A204.1 (cell line): Measurements from ENCODE around the gene FHOD3.
A peak's percentile ranks its signal among the peaks of the same experiment; 100 is the strongest.

Experiments
- FAIRE-seq: peaks from 2 replicates; lab custom pipeline; 2012; peaks lifted over from hg19 to GRCh38; lab: Jason Lieb, UNC

The FHOD3 gene

DNA sequence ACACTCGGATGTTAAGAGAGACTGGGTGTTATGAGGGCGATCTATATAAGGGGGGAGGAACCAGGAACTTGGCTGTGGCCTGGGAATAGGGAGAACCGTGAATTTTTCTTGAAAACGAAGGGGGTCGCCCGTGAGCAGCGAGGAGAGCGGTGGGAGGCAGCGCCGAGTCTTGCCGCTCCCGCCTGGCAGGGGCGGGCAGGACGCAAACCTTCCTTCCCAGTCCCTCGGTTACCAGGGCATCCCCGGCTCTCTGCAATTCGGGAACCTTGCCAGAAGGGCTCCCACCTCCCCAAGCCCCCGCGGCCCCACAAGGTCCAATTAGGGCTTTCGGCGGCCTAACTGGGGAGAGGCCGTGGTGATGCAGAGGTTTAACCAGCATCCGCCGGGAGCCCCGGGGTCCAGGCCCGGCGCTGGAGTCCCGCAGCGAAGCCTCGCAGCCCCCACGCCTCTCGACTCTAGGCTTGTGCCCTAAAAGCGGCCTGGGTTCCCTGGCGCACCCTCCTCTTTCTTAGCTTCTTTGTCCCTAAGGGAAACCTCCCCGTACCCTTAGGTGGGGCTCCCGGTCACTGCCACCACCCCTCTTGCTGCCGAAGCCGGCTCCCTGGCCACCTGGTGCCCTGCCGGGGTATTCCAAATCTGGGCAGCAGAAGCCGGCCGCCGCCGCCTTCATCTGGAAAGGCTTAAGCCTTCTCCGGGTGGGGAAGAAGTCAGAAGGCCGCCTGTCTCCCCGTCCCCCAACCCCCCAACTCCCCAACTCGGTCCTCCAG lies 680 bp upstream of the FHOD3 start:
- FAIRE-seq: peak; percentile 14

DNA sequence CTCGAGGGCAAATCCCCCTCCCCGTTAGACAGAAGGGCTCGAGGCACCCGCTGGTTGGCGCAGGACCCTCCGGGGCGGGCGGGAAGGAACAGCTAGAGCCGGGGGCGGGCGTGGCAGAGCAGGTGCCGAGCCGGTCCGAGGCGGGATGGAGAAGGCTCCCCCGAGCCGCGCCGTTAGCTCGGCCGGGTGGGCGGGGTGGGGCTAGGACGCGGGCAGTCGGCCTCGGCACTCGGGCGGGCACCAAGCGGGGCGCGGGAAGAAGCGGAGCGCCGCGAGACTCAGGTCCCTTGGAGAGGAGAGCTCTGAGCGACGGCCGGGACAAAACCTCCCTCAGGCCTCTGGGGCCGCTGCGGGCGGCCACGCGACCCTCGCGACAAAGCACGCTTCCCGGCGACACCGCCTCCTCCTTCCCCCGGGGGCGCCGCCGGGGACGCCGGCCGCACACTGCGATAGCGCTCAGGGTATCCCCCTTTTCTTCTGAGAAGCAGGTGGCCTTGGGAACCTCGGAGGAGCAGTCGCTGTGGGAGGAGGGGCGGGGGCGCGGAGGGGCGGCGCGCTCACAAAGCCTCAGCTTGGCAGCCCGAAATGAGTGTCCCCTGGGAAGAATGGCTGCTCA lies 721 bp downstream of the FHOD3 start:
- no peak for FAIRE-seq

DNA sequence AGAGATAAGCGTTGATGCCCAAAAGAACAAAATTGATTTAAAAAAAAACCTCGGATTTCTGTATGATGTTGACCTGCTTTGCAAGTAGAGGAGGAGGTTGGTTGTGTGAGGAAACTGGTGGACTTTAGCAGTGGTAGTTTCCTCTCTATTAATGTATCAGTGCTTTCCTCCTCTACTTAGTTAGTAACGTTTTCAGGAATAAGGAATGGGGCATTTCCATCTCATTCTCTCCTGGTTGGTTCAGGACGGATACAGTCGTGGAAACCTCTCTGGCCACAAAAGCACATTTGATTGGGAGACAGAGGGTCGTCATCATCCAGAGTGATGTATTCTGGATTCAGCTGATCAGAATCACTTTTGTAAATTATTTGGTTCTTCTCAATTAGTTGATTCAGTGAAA lies 1.5 kb downstream of the FHOD3 start:
- FAIRE-seq: no peak

DNA sequence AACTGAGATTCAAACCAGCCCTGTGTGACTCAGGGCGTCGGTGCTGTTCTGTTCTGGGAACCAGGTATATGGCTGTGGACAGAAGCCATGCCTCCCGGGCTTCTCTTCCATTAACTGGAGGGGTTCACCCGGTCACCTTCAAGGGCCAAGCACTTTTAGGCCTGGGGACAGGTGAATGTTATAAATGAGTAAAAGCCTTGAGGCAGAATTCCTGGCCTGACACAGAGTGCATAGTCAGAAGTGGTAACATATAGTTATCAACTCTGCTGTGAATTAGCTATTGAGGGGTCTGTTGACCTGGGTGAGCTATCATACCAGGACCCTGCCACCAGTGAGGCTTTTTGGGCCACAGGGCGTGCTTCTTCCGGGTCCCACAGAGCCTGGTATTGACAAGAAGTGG lies 2.7 kb downstream of the FHOD3 start:
- FAIRE-seq: no peak

DNA sequence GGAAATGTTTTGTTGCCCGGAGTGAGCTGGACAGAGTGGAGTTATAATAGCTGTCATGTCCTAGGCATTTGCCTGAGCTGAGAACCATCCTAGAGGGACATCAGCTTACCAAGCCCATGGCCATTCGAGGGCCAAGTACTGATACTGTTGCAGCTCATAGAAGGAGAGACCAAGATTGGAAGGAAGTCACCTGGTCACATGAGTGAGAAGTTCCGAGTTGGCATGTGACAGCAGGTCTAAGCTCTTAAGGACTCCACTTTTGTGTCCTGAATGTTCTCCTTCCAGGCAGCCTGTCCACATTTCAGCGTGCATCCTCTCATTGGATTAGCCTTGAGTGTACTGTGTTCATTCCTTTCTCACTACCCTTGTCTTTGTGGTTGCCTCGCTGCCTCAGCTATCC lies 4.4 kb downstream of the FHOD3 start:
- FAIRE-seq: no peak

DNA sequence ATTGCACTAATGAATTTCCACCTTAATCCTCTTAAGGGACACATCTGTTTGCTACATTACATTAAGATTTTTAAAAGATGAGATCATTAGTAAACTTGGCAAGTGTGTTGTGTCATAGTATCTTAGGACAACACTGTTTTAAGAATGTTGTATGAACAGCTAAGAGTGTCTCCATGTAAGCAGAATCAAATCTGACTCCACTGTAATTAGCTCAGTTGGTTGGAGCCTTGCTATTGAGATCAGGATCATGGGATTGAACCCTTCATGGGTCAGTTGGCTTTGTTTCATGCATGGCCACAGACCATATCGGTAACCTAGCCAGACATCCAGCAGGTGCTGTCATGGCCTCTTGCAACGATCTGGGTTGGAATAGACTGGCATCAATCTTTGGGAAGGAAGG lies 5.2 kb downstream of the FHOD3 start:
- FAIRE-seq: no peak

DNA sequence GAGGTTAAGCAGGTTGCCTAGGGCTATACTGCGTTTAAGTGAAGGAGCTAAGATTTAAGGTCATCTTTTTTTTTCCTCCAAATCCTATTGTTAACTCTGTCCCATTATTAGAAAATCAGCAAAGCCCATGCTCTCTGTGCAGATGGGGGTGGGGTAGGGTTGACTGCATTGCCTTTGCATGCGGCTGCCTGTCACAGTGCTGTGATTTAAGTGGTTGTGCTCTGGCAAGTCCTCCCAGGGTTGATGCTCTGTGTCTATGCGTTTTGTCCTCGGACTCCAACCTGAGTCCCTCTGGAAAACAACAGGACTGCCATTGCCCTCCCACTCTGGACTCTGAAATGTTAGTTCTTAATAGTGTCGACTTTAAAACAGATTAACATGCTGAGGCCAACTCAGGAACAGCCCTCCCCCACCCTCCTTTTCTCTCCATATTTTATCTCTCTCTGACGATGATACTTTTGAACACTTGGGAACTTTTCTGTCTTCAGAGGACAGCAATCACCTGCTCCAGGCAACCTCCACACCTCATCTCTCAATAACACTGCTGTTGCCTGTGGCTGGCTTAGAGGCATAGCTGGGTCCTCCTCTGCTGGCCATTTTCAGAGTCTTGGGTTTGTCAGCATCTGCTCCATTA lies 5.8 kb downstream of the FHOD3 start:
- no peak for FAIRE-seq

DNA sequence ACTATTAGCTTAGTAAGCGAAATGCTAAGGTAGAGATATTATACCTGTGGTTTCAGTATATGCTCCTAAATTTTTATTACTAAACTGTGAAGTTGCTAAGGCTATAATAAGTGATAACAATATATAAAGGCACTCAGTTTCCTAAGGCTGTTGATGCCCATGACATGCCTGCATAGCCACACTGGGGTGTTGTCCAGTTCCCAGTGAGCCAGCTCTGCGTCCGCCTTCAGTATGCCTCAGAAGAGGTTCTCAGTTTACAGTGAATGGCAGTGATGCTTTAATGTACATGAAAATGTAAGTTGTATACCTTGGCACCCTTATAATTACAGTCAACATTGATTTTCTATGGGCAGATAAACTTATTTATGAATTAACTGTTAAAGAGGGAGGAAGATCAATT lies 7.2 kb downstream of the FHOD3 start:
- FAIRE-seq: no peak

DNA sequence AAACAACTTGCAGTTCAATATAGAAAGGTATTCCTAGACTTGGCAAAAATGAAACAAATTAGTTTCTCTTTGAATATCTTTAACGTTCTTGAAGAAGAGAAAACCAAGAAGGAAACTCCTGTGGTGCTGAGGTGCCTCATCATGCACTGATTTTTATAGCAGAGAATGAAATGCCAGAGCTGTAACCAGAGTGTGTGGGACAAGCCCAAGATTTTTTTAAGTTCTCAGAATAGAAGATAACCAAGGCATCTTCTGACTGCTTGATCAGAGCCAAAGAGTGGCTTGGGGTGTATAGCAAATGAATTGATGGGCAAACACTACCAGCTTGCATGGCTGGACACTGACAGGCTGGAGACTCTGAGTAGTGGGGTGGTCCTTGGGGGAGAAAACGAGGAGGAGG lies 7.9 kb downstream of the FHOD3 start:
- FAIRE-seq: no peak

DNA sequence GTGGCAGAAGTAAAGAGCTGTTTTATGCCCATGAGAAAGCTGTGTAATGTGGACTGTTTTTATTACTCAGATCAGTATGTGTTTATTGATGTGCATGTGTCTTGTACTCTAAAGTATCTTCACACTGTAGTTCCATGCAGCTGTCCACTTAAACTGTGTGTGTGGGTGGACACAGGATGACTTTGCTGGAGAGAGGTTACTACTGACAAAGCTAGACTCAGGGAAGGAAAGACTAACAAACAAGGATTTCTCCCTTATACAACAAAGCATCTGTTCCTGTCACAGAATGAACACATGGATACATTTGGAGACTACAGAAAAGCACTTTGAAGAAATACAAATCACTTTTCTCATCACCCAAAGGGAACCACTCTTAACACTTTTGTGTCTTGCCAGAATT lies 10.0 kb downstream of the FHOD3 start:
- FAIRE-seq: no peak

DNA sequence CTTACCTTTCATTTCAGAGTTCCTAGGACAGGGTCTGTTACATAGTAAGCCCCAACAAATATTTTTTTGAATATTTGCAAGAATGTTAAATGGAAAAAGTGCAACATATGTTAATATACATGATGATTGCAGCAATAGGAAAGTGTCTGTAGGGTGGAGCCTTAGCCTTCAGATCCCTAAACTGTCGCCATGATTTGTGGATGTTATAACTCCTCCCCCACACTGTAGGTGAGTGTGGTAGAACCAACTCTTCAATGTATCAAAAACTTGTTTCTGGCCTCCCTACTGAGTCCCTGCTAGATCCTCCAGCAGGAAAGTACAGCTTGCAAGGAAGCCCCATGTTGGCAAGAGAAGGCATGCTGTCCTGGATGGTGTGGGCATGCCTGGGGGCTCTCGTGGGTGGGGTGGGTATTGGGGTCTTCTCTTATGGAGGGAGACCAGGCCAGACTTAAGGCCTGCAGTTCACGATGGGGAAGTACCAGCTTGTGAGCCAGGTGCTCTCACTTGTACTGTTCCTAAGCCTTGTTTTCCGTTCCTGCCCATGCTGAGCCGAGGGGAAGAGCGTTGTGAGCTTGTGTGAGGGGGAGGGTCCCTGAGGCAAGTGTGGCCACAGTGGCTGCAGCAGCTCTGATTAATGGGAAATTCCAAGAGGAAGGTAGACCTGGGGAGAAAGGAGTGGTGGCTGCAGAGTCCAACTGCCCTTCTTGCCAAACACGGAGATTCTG lies 11.4 kb downstream of the FHOD3 start:
- no peak for FAIRE-seq

DNA sequence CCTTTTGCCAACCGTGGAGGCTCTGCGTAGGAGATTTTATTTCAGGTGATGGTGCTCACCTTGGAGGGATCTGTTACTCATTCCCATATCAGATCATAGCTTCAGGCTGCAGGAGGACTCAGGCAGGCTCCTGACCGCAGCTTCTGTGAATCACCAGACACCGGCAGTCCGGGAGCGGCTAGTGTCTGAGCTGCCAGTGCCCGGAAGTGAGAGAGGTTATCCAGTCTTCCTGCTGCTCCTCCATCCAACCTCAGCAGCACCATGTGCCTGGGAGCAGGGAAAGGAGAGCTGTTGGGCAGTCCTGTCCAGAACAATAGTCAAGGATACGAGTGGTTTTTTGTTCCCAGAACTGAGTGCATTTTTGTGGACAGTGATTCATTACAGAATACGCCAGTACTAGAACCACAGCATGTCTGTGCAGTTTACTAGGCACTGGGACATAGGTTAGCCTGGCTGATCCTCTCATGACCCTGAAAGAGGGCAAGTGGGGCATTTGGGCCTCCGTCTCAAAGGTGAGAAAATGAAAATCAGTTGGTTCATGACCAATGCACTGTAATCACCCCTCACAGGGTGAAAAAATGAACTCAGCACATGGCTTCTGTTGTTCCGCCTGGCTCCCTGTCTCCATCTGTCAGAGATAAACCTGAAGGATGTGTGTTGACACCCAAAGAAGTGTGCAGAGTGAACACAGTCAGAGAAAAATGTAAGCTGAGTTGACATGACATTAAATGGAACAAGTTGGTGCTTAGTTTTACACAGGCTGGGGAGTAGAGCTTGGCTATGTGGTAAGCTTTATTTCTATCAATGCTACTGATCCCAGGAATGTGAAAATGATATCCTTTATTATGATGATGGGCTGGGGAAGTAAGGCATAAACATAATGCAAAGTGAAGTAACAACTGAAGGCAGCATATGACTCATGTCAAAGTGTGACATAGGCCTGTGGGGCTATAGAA lies 12.2 kb downstream of the FHOD3 start:
- no peak for FAIRE-seq

DNA sequence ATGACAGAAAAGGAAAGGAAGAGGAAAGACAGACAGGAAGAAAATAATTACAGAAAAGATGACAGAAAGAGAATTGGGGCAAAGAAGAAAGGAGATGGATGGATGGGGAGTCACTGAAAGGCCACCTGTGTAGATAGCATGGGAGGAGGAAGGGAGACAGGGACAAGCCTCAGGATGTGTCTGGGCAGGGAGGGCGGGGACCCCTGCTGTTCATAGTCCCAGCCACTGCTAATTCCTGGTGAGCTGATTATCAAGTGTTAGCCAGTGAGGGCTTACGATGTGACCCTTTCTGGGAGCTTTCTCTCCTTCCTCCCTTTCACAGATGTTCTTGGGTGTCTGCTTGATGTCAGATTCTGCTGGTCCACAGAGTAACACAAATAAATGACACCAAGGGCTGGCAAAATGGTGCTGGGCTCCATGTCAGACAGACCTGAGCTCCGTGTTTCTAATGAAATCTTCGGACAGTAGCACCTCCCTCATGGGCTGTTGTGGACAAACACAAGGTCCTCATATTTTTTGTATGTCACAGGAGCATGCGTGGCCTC lies 13.6 kb downstream of the FHOD3 start:
- no peak for FAIRE-seq

DNA sequence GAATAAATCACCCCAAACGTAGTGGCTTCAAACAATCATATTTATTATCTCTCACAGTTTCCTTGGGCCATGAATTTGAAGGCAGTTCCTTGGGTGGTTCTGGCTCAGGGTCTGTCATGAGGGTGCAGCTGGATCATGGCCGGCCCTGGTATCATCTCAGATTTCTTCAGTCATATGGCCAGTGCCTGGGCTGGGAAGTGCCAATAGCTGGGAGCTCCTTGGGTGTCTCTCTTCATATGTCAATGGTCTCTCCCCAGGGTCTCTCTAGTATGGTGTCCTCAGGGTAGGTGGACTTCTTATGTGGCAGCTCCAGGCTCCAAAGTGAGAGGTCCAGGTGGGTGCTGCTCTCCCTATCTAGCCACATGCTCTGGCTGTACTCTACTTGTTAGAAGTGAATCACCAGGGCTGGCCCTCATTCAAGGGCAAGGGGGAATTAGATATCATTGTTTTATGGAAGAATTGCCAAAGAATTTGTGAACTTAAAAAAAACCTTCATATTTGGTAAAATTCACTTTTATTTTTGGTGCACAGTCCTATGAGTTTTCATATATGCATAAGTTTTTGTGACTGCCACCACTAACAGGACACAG lies 15.4 kb downstream of the FHOD3 start:
- no peak for FAIRE-seq

DNA sequence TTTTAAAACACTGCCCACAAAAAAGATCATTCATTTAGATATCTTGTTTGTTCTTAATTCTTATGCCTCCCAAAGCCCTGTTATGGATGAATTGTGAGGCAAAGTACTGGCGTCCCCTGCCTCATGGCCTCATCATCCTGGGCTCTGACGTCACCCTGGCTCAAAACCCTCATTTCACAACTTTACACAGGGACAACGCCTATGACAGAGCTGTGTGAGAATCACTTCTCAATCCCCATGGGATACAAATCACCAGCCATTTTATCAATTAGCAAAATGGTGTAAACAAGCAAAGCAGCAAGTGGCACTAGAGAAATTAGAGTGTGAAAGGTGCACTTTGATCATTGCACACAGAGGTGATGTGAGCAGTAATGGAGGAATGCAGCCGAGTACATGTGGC lies 16.6 kb downstream of the FHOD3 start:
- no peak for FAIRE-seq

DNA sequence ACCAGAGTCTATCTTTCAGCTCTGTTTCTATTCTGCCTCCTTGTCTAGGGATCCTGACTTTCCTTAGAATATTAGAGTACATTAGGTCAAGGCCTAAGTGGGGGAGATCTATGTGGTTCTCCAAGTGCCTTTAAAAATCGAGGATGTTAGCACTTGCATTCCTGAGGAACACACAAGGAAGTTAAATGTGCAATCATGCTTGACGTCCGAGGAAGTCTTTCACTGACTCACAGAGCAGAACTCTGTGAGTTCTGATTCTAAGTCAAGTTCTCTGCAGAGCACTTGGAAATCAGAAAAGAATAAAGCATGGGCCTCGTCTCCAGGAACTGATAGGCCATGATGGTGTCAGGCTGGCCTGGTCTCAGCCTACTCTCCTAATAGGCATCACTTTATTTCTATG lies 17.2 kb downstream of the FHOD3 start:
- no peak for FAIRE-seq

DNA sequence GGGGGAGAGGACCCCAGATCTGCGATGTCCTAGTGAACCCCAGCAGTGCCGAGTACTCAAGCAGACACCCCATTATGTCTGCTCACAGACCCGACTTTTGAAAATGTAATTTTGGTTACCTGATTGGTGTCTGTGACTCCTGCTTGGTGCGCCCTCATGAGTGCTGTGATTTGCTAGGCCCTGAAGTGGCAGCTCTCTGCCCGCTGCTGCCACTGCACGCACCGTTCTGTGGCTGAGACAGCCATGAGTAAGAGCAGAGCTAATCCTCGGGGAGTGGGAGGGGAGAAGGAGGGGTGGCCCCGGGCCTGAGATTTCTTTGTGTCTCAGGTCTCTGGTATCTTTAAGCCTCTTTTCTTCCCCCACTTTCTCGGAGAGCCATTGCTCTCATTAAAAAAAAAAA lies 18.2 kb downstream of the FHOD3 start:
- no peak for FAIRE-seq

DNA sequence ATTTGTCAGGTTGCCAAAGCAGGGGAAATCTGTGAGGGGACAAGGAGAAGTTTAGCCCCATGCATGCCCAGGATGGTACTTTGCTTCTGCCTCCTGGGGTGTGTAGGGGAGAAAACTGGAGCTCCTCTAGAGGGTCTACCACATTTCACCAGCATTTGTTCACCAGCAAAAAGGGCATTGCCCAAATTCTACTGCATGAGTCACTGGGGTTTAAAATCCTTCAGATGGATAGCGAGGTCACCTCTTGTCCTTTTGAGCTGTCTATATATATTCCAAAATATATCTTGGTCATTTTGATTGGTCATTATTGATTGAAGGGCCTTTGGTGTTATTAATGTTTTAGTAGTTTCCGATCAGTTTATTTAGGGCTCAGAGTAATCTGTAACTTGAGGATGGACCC lies 18.7 kb downstream of the FHOD3 start:
- FAIRE-seq: no peak

DNA sequence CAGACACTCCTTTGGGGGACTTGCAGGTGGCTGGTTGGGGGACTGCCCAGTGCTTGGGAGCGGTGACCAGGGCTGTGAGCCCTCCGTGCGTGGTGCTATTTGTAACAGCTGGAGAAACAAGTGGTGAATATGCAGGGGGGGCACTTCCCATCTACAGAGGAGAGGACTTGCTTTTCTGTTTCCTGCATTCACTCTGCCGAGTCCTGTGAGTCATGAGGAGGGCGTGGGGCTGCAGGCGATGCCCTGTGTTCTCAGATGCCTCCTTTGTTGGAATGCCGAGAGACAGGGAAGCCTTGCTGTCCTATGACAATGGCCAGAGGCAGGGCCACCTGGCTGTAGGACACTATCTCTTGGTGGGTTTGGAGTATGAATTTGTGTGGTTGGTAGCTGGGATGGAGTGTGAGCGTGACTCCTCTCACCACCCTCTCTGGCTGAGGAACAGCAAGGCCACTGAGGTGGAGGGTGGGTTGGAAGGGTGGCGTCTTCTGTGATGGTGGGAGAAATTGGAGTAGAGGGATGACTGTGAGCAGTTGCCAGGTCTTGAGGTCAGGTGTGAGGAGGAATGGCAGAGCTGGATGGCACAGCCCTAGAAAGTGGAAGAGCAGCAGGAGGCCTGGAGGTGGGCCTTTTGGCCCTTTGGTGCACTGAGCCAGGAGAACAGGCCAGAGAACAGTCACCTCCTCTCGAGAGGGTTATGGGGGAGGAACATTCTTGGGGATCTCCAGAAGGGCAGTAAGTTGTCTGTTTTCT lies 24.3 kb downstream of the FHOD3 start:
- FAIRE-seq: no peak

DNA sequence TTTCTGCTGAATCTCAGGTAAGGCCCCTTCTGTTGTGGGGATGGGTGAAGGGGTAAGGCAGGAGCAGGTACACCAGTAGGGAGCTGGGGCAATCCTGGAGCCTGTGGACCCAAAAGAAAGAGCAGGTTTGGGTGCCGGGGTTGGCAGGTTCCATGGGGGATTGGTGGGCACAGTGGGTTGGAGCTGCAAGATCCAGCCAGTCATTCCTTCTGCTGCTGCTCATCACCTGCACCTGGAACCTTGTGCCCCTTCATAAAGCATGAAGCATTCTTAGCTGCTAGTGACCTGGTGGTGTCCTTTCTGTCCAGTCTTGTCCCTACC lies 24.9 kb downstream of the FHOD3 start:
- FAIRE-seq: no peak

DNA sequence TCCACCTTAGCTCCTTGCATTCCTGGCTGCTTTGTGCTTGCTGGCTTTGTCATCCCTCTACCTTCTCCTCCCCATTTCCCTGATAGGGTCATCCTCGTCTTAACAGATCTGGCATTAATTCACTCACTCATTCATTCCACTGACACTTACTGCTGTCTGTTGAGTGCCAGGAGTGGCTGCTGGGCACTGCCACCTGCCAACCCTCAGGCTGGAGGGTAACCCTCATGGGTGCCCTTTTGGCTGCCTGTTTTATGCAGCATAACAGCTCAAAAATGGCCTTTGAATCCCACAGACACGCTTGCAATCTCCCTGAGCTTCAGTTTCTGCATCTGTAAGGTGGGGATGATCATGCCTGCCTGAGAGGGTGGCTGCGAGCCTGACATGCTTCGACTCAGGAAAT lies 25.2 kb downstream of the FHOD3 start:
- no peak for FAIRE-seq
